Measurements from ENCODE around the gene CGNL1. TPM values are rescaled to one million over a fixed set of nuclear protein-coding genes. Genes with fewer than 3 reads are reported as not detected.

The CGNL1 gene
- polyA plus RNA-seq, 3 donors from 2014 or later = not detected

DNA sequence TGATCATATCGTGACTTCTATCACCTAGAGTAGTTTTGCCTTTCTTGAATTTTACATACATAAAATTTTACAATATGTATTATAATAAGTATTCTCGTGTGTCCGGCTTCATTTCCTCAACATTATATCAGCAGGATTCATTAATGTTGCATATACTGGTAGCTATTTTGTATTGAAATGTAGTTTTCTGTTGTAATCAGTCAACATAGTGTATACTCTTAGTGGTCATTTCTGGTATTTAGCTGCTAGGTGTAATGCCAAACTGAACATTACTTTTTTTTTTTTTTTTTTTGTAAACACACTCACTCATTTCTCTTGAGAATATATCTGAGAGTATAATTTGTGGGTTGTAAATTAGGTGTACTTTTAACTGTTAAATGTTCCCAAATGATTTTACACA lies 70.1 kb downstream of the CGNL1 start:
- no peaks in the 10 kb centered on the region for H3K36me3 Mint-ChIP-seq
- H3K4me1 Mint-ChIP-seq = no peaks in the 10 kb centered on the region
- no peaks in the 10 kb centered on the region for H3K9me3 Mint-ChIP-seq
- no peak overlapping the region for H3K27ac Mint-ChIP-seq
- H3K27me3 Mint-ChIP-seq (ENCODE audit: low read depth in 3 of 3) = peaks cover 0 to 11% (median 0%) of the 10 kb centered on the region in 3 donors
- H3K4me3 Mint-ChIP-seq = no peak overlapping the region
- no peak for DNase-seq

DNA sequence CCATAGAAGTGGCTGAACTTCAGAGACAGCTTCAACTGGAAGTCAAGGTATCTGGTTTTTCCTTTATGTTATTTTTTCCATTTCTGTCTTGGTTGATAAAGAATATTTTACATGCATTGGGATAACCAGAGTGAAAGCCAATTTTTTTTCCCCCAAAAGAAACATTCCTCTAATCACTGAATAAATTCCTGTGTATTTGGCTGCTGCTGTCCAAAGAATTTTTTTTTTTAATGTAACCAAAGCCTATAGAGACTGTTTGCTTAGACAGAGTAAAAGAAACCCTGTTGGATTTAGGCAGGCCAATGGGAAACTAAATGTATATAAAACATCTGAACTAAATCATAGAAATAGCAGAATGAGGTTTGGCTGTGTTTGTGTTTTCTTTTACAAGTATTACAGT lies 75.2 kb downstream of the CGNL1 start:
- H3K4me1 Mint-ChIP-seq = no peaks in the 10 kb centered on the region
- no peaks in the 10 kb centered on the region for H3K36me3 Mint-ChIP-seq
- H3K27ac Mint-ChIP-seq = no peak overlapping the region
- H3K4me3 Mint-ChIP-seq = no peak overlapping the region
- no peak for DNase-seq
- H3K27me3 Mint-ChIP-seq (ENCODE audit: low read depth in 3 of 3) = peaks cover 0 to 9% (median 0%) of the 10 kb centered on the region in 3 donors
- H3K9me3 Mint-ChIP-seq = no peaks in the 10 kb centered on the region

- Mint-ChIP-seq H3K4me1 (no peaks in the 10 kb centered on the region), H3K27ac (no peak overlapping the region), H3K4me3 (no peak overlapping the region), H3K36me3 (no peaks in the 10 kb centered on the region), H3K9me3 (no peaks in the 10 kb centered on the region), H3K27me3 (ENCODE audit: low read depth in 3 of 3) (peaks cover 0 to 9% (median under 1%) of the 10 kb centered on the region in 3 donors)
- DNase-seq = no peak
Observed at GRCh38 chr15:57452090-57452754, 75.9 kb downstream of the CGNL1 start.

GRCh38 chr15:57455929-57456328 lies 79.6 kb downstream of the CGNL1 start:
- Mint-ChIP-seq H3K27ac (no peak overlapping the region), H3K36me3 (no peaks in the 10 kb centered on the region), H3K4me1 (no peaks in the 10 kb centered on the region), H3K4me3 (no peak overlapping the region), H3K9me3 (no peaks in the 10 kb centered on the region), H3K27me3 (ENCODE audit: low read depth in 3 of 3) (peaks cover 2% of the 10 kb centered on the region in 3 donors)
- no peak for DNase-seq

- Mint-ChIP-seq H3K4me3 (no peak overlapping the region), H3K9me3 (no peaks in the 10 kb centered on the region)
Observed at GRCh38 chr15:57456559-57456958, 80.3 kb downstream of the CGNL1 start.

DNA sequence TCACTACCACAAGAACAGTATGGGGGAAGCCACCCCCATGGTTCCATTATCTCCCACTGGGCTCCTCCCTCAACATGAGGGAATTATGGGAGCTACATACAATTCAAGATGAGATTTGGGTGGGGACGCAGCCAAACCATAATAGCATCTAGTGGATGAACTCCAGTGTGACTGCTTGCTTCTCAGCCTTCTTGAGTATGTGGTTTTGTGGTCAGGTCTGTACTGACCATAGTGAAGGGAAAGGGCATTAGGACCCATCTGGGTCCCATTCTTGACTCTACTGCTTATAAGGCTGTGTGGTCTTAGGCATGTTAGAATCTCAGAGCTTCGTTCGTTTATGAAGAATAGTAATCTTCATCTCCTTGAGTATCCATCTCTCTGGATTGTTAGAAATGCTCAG lies 81.4 kb downstream of the CGNL1 start:
- Mint-ChIP-seq H3K36me3 (no peaks in the 10 kb centered on the region), H3K4me1 (no peaks in the 10 kb centered on the region), H3K27me3 (ENCODE audit: low read depth in 3 of 3) (peaks cover 2% of the 10 kb centered on the region in 3 donors), H3K9me3 (no peaks in the 10 kb centered on the region), H3K27ac (no peak overlapping the region), H3K4me3 (no peak overlapping the region)
- no peak for DNase-seq

More at GRCh38 chr15:57456559-57456958, 80.3 kb downstream of the CGNL1 start:
- no peaks in the 10 kb centered on the region for H3K4me1 Mint-ChIP-seq
- DNase-seq = no peak
- H3K36me3 Mint-ChIP-seq = no peaks in the 10 kb centered on the region
- H3K27me3 Mint-ChIP-seq (ENCODE audit: low read depth in 3 of 3) = peaks cover 2% of the 10 kb centered on the region in 3 donors
- H3K27ac Mint-ChIP-seq = no peak overlapping the region

DNA sequence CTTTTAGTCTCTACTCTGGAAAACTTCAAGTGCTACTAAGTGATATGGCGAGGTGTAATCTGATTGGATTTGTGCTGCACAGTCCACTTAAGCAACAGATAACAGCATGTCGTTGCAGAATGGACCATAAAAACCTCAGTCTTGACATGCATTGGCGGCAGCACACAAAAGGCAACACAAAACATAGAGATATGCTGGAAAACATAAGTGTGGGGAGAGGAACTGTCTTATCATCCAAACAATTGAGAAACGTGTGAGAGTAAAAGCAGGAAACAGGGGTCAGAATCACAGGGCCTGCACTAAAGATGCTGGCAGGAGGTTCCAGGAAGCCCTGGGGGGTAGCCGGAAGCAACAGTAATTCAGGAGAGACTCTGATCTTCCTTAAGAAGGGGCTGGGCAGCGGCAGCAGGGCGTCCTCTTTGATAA lies 82.1 kb downstream of the CGNL1 start:
- no peak for DNase-seq
- H3K4me1 Mint-ChIP-seq = no peaks in the 10 kb centered on the region
- no peak overlapping the region for H3K27ac Mint-ChIP-seq
- H3K36me3 Mint-ChIP-seq = no peaks in the 10 kb centered on the region
- no peak overlapping the region for H3K4me3 Mint-ChIP-seq
- no peaks in the 10 kb centered on the region for H3K9me3 Mint-ChIP-seq
- peaks cover 2% of the 10 kb centered on the region in 3 donors for H3K27me3 Mint-ChIP-seq (ENCODE audit: low read depth in 3 of 3)

DNA sequence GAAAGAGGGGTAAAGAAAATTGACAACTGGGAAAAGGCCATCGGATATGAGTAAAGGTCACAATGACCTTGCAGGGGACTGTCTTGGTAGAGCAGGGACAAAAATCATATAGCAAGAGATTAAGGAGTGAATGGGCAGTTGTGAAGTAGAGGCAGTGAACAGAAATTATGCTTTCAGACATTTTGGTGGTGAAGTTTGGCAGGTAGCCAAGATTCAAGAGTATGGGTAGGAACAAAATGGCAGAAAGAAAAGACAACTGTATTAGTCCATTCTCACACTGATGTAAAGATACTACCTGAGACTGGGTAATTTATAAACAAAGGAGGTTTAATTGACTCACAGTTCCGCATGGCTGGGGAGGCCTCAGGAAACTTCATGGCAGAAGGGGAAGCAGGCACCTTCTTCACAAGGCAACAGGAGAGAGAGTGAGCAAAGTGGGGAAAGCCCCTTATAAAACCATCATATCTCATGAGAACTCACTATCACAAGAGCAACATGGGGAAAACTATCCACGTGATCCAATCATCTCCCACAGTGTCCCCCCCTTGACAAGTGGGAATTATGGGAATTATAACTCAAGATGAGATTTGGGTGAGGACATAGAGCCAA lies 84.0 kb downstream of the CGNL1 start:
- peaks cover 3 to 6% (median 5%) of the 10 kb centered on the region in 3 donors for H3K27me3 Mint-ChIP-seq (ENCODE audit: low read depth in 3 of 3)
- no peaks in the 10 kb centered on the region for H3K36me3 Mint-ChIP-seq
- H3K4me1 Mint-ChIP-seq = no peaks in the 10 kb centered on the region
- no peaks in the 10 kb centered on the region for H3K9me3 Mint-ChIP-seq
- no peak overlapping the region for H3K27ac Mint-ChIP-seq
- no peak overlapping the region for H3K4me3 Mint-ChIP-seq
- no peak for DNase-seq

DNA sequence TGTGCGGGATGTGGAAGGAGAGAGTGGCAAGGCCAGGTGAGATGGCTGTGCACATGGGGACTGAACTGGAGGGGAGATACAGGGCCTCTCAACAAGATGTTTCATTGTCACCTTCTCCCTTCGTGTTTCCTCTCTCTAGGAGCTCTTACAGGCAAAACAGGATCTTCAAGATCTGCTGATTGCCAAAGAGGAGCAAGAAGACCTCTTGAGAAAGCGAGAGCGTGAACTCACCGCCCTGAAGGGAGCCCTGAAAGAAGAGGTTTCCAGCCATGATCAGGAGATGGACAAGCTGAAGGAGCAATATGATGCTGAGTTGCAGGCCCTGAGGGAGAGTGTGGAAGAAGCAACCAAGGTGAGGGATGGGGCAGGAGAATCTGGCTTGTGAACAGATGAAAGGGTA lies 85.2 kb downstream of the CGNL1 start:
- no peak for DNase-seq
- no peaks in the 10 kb centered on the region for H3K36me3 Mint-ChIP-seq
- no peak overlapping the region for H3K4me3 Mint-ChIP-seq
- H3K4me1 Mint-ChIP-seq = no peaks in the 10 kb centered on the region
- H3K27me3 Mint-ChIP-seq (ENCODE audit: low read depth in 3 of 3) = peaks cover 3 to 6% (median 5%) of the 10 kb centered on the region in 3 donors
- no peak overlapping the region for H3K27ac Mint-ChIP-seq
- H3K9me3 Mint-ChIP-seq = no peaks in the 10 kb centered on the region

GRCh38 chr15:57462381-57462780 lies 86.1 kb downstream of the CGNL1 start:
- Mint-ChIP-seq H3K4me1 (no peaks in the 10 kb centered on the region), H3K27me3 (ENCODE audit: low read depth in 3 of 3) (peaks cover 2 to 9% (median 3%) of the 10 kb centered on the region in 3 donors), H3K9me3 (no peaks in the 10 kb centered on the region), H3K27ac (no peak overlapping the region), H3K4me3 (no peak overlapping the region), H3K36me3 (no peaks in the 10 kb centered on the region)
- no peak for DNase-seq

GRCh38 chr15:57463360-57463759 lies 87.1 kb downstream of the CGNL1 start:
- no peak for DNase-seq
- no peaks in the 10 kb centered on the region for H3K4me1 Mint-ChIP-seq
- H3K36me3 Mint-ChIP-seq = no peaks in the 10 kb centered on the region
- H3K4me3 Mint-ChIP-seq = no peak overlapping the region
- H3K27me3 Mint-ChIP-seq (ENCODE audit: low read depth in 3 of 3) = peaks cover 2 to 9% (median 3%) of the 10 kb centered on the region in 3 donors
- H3K27ac Mint-ChIP-seq = no peak overlapping the region
- H3K9me3 Mint-ChIP-seq = no peaks in the 10 kb centered on the region

- H3K9me3 Mint-ChIP-seq = peaks cover 0 to 2% (median 0%) of the 10 kb centered on the region in 6 donors
- H3K4me1 Mint-ChIP-seq = no peaks in the 10 kb centered on the region
- H3K27ac Mint-ChIP-seq = no peak overlapping the region
- DNase-seq = no peak
- no peak overlapping the region for H3K4me3 Mint-ChIP-seq
- no peaks in the 10 kb centered on the region for H3K36me3 Mint-ChIP-seq
- H3K27me3 Mint-ChIP-seq (ENCODE audit: low read depth in 3 of 3) = peaks cover 8 to 12% (median 9%) of the 10 kb centered on the region in 3 donors
Observed at GRCh38 chr15:57464480-57464879, 88.2 kb downstream of the CGNL1 start.

- peaks cover 0 to 2% (median 0%) of the 10 kb centered on the region in 6 donors for H3K9me3 Mint-ChIP-seq
- no peak overlapping the region for H3K4me3 Mint-ChIP-seq
- H3K27ac Mint-ChIP-seq = no peak overlapping the region
- H3K36me3 Mint-ChIP-seq = no peaks in the 10 kb centered on the region
- DNase-seq = no peak
- peaks cover 9 to 12% (median 10%) of the 10 kb centered on the region in 3 donors for H3K27me3 Mint-ChIP-seq (ENCODE audit: low read depth in 3 of 3)
- H3K4me1 Mint-ChIP-seq = no peaks in the 10 kb centered on the region
Observed at GRCh38 chr15:57468486-57468885, 92.2 kb downstream of the CGNL1 start.

GRCh38 chr15:57470543-57470942 lies 94.2 kb downstream of the CGNL1 start:
- no peak for DNase-seq
- Mint-ChIP-seq H3K4me1 (no peaks in the 10 kb centered on the region), H3K36me3 (no peaks in the 10 kb centered on the region), H3K4me3 (no peak overlapping the region), H3K27ac (no peak overlapping the region), H3K27me3 (ENCODE audit: low read depth in 3 of 3) (peaks cover 6 to 12% (median 9%) of the 10 kb centered on the region in 3 donors), H3K9me3 (peaks cover 0 to 2% (median 0%) of the 10 kb centered on the region in 6 donors)

DNA sequence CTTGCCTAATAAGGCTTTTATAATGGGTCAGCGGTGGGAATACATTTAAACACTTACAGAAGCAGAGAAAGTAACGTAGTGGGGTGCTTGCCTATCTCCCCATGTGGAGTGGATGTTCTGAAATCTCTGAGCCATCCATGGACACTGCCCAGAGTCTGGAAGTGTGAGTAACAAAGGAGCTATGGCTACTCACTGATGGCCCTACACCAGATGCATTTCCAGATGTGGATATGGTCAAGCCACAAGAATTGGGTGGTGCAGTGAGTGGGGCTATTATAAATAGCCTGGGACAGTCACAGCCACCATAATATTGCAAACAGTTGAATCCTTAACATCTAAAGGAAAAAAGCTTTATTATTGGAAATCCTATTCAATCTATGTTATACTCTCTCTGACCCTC lies 96.6 kb downstream of the CGNL1 start:
- peaks cover 0 to 2% (median 0%) of the 10 kb centered on the region in 6 donors for H3K9me3 Mint-ChIP-seq
- H3K27me3 Mint-ChIP-seq (ENCODE audit: low read depth in 3 of 3) = peaks cover 6 to 13% (median 10%) of the 10 kb centered on the region in 3 donors
- H3K27ac Mint-ChIP-seq = no peak overlapping the region

More for the DNA sequence above, 96.6 kb downstream of the CGNL1 start:
- Mint-ChIP-seq H3K4me3 (no peak overlapping the region), H3K4me1 (no peaks in the 10 kb centered on the region), H3K36me3 (no peaks in the 10 kb centered on the region)
- no peak for DNase-seq

All from immature natural killer cell (primary cell).